Measurements from ENCODE around the gene C1orf50.

DNA sequence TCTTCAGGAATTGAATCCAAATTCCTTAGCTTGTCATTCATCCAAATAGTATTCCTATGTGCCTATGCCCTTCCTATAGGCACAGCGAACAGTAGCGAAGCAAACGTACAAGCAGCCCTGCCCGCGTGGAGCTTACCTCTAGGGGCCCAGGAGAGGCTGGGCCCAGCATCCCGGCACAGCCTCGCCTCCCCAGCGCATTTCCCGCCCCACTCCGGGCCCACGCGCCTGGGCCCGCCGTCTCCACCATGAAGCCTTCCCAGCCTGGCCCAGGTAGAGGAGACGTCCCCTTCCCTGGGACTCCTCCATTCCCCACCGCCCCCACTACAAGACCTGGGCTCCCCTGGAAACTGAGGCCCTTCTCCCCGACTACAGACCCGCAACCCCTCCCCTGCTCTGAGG, 17.5 kb downstream of the C1orf50 start:
- TF ChIP-seq, protein P1, sequence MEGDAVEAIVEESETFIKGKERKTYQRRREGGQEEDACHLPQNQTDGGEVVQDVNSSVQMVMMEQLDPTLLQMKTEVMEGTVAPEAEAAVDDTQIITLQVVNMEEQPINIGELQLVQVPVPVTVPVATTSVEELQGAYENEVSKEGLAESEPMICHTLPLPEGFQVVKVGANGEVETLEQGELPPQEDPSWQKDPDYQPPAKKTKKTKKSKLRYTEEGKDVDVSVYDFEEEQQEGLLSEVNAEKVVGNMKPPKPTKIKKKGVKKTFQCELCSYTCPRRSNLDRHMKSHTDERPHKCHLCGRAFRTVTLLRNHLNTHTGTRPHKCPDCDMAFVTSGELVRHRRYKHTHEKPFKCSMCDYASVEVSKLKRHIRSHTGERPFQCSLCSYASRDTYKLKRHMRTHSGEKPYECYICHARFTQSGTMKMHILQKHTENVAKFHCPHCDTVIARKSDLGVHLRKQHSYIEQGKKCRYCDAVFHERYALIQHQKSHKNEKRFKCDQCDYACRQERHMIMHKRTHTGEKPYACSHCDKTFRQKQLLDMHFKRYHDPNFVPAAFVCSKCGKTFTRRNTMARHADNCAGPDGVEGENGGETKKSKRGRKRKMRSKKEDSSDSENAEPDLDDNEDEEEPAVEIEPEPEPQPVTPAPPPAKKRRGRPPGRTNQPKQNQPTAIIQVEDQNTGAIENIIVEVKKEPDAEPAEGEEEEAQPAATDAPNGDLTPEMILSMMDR (IDR thresholded peaks at IDR 0.05; ENCODE audit: low read depth, low read length): no peak
- TF ChIP-seq EZH2phosphoT487 (IDR thresholded peaks at IDR 0.05; ENCODE audit: low read depth): no peak

All from OCI-LY3 (cell line).